Right ventricle myocardium inferior (tissue), 1 donor: ENCODE results near the gene SLC22A3. TPM values are rescaled to one million over a fixed set of nuclear protein-coding genes. Genes with fewer than 3 reads are reported as not detected.
"Not testable (repeated sequence)": the region's sequence is repeated elsewhere in the genome, so short reads cannot be mapped to it uniquely, and the experiment has no call there.

Experiments
- ATAC-seq: fragments of 200-7000 bp; cut with Tn5 transposase; one replicate; pipeline ENCODE4 v1.9.1; 2020; ENCODE audit warnings: mild to moderate bottlenecking, moderate library complexity
- DNase-seq: peaks from one replicate; pipeline ENCODE4 v3.0.0; 2021; ENCODE audit errors: missing footprints
- intact Hi-C: fragments of 100-400 bp; cut with DNase I; formaldehyde crosslinking; loops from one replicate; pipeline ENCODE4 v1.11.0; 2022
- total RNA-seq: library from RNA; stranded (reverse); fragmentation: NEBNext Ultra II Directional; extraction: Animal tissue kit (Norgen Biotek cat#: 25700); gene quantifications from one replicate; pipeline ENCODE4 v1.2.1, GENCODE V29; 2021
- donor health status: DM: no; HTN: yes; CAD: no; lungs with severe emphysema.

SLC22A3 gene
- total RNA-seq, 1 donor from 2014 or later: 1.8 TPM

- intact Hi-C loops: no loop called here
- ATAC-seq: no peak
- DNase-seq: peak; percentile 60
Measured at GRCh38 chr6:160362556-160362955, 14.4 kb downstream of the SLC22A3 start.

- no peak for DNase-seq
- intact Hi-C loops: no loop called here
- no peak for ATAC-seq
Measured at GRCh38 chr6:160363016-160363996, 15.1 kb downstream of the SLC22A3 start.

- intact Hi-C loops: no loop called here
- DNase-seq: no peak
- no peak for ATAC-seq
Measured at GRCh38 chr6:160365117-160365516, 16.9 kb downstream of the SLC22A3 start.

GRCh38 chr6:160367798-160368547 lies 19.8 kb downstream of the SLC22A3 start:
- intact Hi-C loops: no loop called here
- DNase-seq: no peak
- no peak for ATAC-seq

GRCh38 chr6:160368670-160369069 lies 20.5 kb downstream of the SLC22A3 start:
- no peak for ATAC-seq
- intact Hi-C loops: no loop called here
- DNase-seq: no peak

- intact Hi-C loops, DNase-seq, ATAC-seq: not testable (repeated sequence)
Measured at GRCh38 chr6:160373601-160374000, 25.4 kb downstream of the SLC22A3 start.

- no peak for DNase-seq
- no peak for ATAC-seq
- intact Hi-C loops: no loop called here
Measured at GRCh38 chr6:160374836-160375560, 26.8 kb downstream of the SLC22A3 start.

- intact Hi-C loops: no loop called here
- DNase-seq (no peak), ATAC-seq (no peak)
Measured at GRCh38 chr6:160375561-160375949, 27.4 kb downstream of the SLC22A3 start.

- ATAC-seq (no peak), DNase-seq (no peak)
- intact Hi-C loops: no loop called here
Measured at GRCh38 chr6:160376445-160376844, 28.3 kb downstream of the SLC22A3 start.

- ATAC-seq (no peak), DNase-seq (no peak)
- intact Hi-C loops: no loop called here
Measured at GRCh38 chr6:160378218-160378617, 30.0 kb downstream of the SLC22A3 start.

GRCh38 chr6:160378882-160379281 lies 30.7 kb downstream of the SLC22A3 start:
- DNase-seq: no peak
- intact Hi-C loops: no loop called here
- ATAC-seq: no peak

GRCh38 chr6:160379466-160379865 lies 31.3 kb downstream of the SLC22A3 start:
- DNase-seq (no peak), ATAC-seq (no peak)
- intact Hi-C loops: no loop called here

- intact Hi-C loops: no loop called here
- DNase-seq (no peak), ATAC-seq (no peak)
Measured at GRCh38 chr6:160382946-160383345, 34.8 kb downstream of the SLC22A3 start.

GRCh38 chr6:160386869-160387530 lies 38.8 kb downstream of the SLC22A3 start:
- ATAC-seq (peak; percentile 56), DNase-seq (no peak)
- intact Hi-C loops: no loop called here

- DNase-seq: no peak
- no peak for ATAC-seq
- intact Hi-C loops: no loop called here
Measured at GRCh38 chr6:160387916-160388643, 39.9 kb downstream of the SLC22A3 start.

- ATAC-seq (no peak), DNase-seq (no peak)
- intact Hi-C loops: no loop called here
Measured at GRCh38 chr6:160388922-160389321, 40.7 kb downstream of the SLC22A3 start.

GRCh38 chr6:160391419-160392116 lies 43.4 kb downstream of the SLC22A3 start:
- ATAC-seq: no peak
- no peak for DNase-seq

More at GRCh38 chr6:160391419-160392116, 43.4 kb downstream of the SLC22A3 start:
- intact Hi-C loops: no loop called here
